Immature natural killer cell (primary cell): Measurements from ENCODE around the gene TAF1D. TPM values are rescaled to one million over a fixed set of nuclear protein-coding genes. Genes with fewer than 3 reads are reported as not detected.
A peak's percentile ranks its signal among the peaks of the same experiment; 100 is the strongest.

ENCODE experiments used
- DNase-seq, 3 donors: peaks; one replicate each; pipeline ENCODE4 v3.0.0; 2022; ENCODE audit warnings: mixed read lengths in 1 of 3
- H3K27ac Mint-ChIP-seq, 6 donors: one replicate each; pipeline ENCODE4 v1.8.0; 2020; ENCODE audit warnings: mixed read lengths in 6 of 6, mild to moderate bottlenecking in 5 of 6, inconsistent platforms in 4 of 6, moderate library complexity in 3 of 6
- H3K27me3 Mint-ChIP-seq, 3 donors: one replicate each; pipeline ENCODE4 v1.8.0; 2020 to 2021; ENCODE audit warnings: low read depth in 3 of 3, mild to moderate bottlenecking in 3 of 3, mixed read lengths in 3 of 3, moderate library complexity in 3 of 3, inconsistent platforms in 1 of 3
- H3K36me3 Mint-ChIP-seq, 3 donors: one replicate each; pipeline ENCODE4 v1.8.0; 2020; ENCODE audit warnings: mixed read lengths in 3 of 3, inconsistent platforms in 2 of 3, mild to moderate bottlenecking in 2 of 3
- H3K4me1 Mint-ChIP-seq, 2 donors: one replicate each; pipeline ENCODE4 v1.8.0; 2020; ENCODE audit warnings: inconsistent platforms in 2 of 2, mild to moderate bottlenecking in 2 of 2, mixed read lengths in 2 of 2, moderate library complexity in 1 of 2
- H3K4me3 Mint-ChIP-seq, 5 donors: one replicate each; pipeline ENCODE4 v1.8.0; 2020; ENCODE audit warnings: mild to moderate bottlenecking in 5 of 5, mixed read lengths in 5 of 5, inconsistent platforms in 3 of 5, moderate library complexity in 3 of 5
- H3K9me3 Mint-ChIP-seq, 6 donors: one replicate each; pipeline ENCODE4 v1.8.0; 2020; ENCODE audit warnings: mild to moderate bottlenecking in 6 of 6, mixed read lengths in 6 of 6, inconsistent platforms in 4 of 6, moderate library complexity in 3 of 6
- polyA plus RNA-seq, 3 donors: library from polyadenylated mRNA; unstranded; fragments of 300-500 nt; fragmentation: Illumina TruSeq; gene quantifications; one replicate each; pipeline ENCODE4 v1.2.3, GENCODE V29; 2021

The TAF1D gene
- polyA plus RNA-seq, 3 donors from 2014 or later, result 10.3 to 21.3 (median 16.2) TPM

DNA sequence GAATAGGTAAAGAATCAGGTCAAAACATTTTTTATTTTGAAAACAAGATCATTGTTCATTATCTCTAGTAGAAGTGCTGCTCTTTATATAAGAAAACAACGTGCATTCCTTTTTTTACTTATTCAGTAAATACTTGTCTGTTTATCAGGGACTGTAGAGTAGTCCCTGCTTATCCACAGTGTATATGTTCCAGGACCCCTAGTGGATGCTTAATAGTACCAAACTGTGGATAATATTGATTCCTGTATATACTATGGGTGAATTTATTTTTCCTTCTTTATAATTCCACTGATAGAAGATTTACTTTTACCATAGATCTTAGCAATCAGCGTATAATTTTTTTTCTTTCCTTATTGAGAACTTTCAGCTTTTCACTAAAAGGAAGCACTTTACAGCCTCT, 47.2 kb downstream of the TAF1D start:
- Mint-ChIP-seq H3K4me3 (no peak overlapping the region), H3K4me1 (no peaks in the 10 kb centered on the region), H3K27me3 (peaks cover 0 to 1% (median 0%) of the 10 kb centered on the region in 3 donors), H3K36me3 (peaks cover 39 to 63% (median 40%) of the 10 kb centered on the region in 3 donors), H3K27ac (no peak overlapping the region), H3K9me3 (no peaks in the 10 kb centered on the region)
- DNase-seq, result no peak

DNA sequence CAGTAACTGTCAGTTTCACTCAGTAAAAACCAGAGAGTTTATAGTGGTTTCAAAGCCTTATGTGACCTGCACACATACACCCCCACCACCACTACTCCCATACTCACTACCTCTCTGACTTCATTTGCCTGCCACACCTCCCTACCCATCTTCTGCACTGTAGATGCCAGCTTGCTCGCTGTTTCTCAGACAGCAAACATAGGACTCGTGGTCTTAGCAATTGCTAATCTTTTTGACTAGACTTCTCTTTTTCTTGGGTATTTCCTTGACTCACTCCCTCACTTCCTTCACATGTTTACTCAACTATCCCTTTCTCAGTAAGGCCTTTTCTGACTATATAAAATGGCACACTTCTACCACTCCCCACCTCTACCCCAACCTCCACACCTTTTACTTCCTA, 52.1 kb downstream of the TAF1D start:
- Mint-ChIP-seq H3K4me3 (no peak overlapping the region), H3K27me3 (peaks cover 0 to 3% (median 0%) of the 10 kb centered on the region in 3 donors), H3K9me3 (no peaks in the 10 kb centered on the region), H3K27ac (peak overlapping the region in 1 of 6 donors; percentile 20), H3K4me1 (no peaks in the 10 kb centered on the region), H3K36me3 (peaks cover 31 to 56% (median 38%) of the 10 kb centered on the region in 3 donors)
- no peak for DNase-seq

DNA sequence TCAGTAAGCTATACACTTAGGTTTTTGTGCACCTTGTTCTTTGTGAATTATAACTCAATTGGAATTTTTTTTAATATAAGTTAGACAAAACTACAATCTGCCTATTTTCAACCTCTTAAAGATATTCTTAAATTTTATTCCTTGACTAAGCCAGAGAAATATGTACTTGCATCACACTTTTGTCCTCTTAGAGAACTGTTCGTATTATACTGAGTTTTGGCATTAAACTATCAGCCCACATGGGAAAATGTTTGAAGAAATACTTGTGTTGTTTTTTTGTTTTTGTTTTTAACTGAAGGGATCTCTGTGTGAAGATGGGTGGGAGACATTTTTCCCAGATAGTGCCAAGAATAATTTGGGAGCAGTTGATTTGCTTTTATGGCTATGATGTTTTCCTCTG, 54.5 kb downstream of the TAF1D start:
- H3K36me3 Mint-ChIP-seq, result peaks cover 35 to 65% (median 55%) of the 10 kb centered on the region in 3 donors
- H3K27ac Mint-ChIP-seq, result peak overlapping the region in 2 of 6 donors; percentile 17 to 25
- H3K9me3 Mint-ChIP-seq, result no peaks in the 10 kb centered on the region
- DNase-seq, result no peak
- no peaks in the 10 kb centered on the region for H3K4me1 Mint-ChIP-seq
- no peak overlapping the region for H3K4me3 Mint-ChIP-seq
- peaks cover 0 to 3% (median 0%) of the 10 kb centered on the region in 3 donors for H3K27me3 Mint-ChIP-seq

GRCh38 chr11:93686226-93686625, 55.1 kb downstream of the TAF1D start:
- H3K27me3 Mint-ChIP-seq, result peaks cover 0 to 3% (median 0%) of the 10 kb centered on the region in 3 donors
- H3K9me3 Mint-ChIP-seq, result no peaks in the 10 kb centered on the region
- H3K4me1 Mint-ChIP-seq, result no peaks in the 10 kb centered on the region
- H3K4me3 Mint-ChIP-seq, result no peak overlapping the region
- no peak for DNase-seq
- H3K36me3 Mint-ChIP-seq, result peaks cover 32 to 62% (median 53%) of the 10 kb centered on the region in 3 donors
- H3K27ac Mint-ChIP-seq, result no peak overlapping the region

Other genes starting within 250 kb of the TAF1D start
- 10 to 100 TPM; 10.2 to 11.1 (median 10.3) TPM for gene SMCO4, start 198.1 kb downstream of the TAF1D start, polyA plus RNA-seq
- 1 to 10 TPM in 2 of 3 donors, under 1 TPM in 1; 0.51 to 1.8 (median 1.6) TPM for gene CEP295, start 79.8 kb downstream of the TAF1D start, polyA plus RNA-seq
- gene C11orf54, start 177 bp upstream of the TAF1D start, polyA plus RNA-seq, result 10 to 100 TPM; 16.8 to 23.7 (median 21.2) TPM
- gene MED17, start 42.8 kb upstream of the TAF1D start, polyA plus RNA-seq, result 10 to 100 TPM in 1 of 3 donors, 1 to 10 TPM in 2; 8.2 to 24.5 (median 8.8) TPM
- not detected for gene VSTM5, start 109.1 kb upstream of the TAF1D start, polyA plus RNA-seq